Ovary (tissue), 9 donors: ENCODE results near the gene ACTL9. TPM values are rescaled to one million over a fixed set of nuclear protein-coding genes. Genes with fewer than 3 reads are reported as not detected.

ENCODE experiments used
- DNase-seq, 5 donors: peaks; one replicate each; pipeline ENCODE4 v3.0.0-alpha.2; 2019 to 2020
- H3K27ac ChIP-seq, 2 donors: fragments of 200-600 bp; one replicate each; pipeline versions ENCODE4 v1.5.1 to v1.8.0; 2019 to 2022
- H3K27me3 ChIP-seq: fragments of 200-600 bp; one replicate; pipeline ENCODE4 v1.8.0; 2022
- H3K36me3 ChIP-seq: fragments of 200-600 bp; sonication (generic); one replicate; pipeline ENCODE4 v1.5.1; 2019
- H3K4me1 ChIP-seq: one replicate; pipeline ENCODE4 v1.8.1; 2013; ENCODE audit warnings: mild to moderate bottlenecking, moderate library complexity; ENCODE audit not compliant: insufficient read depth
- H3K4me3 ChIP-seq: fragments of 200-600 bp; sonication (generic); one replicate; pipeline ENCODE4 v1.5.1; 2017
- H3K9me3 ChIP-seq, 2 donors: fragments of 200-600 bp in 1 of 2; sonication (generic) in 1 of 2; one replicate each; pipeline versions ENCODE4 v1.5.1 to v1.8.1; 2013 to 2019; ENCODE audit warnings: mild to moderate bottlenecking in 1 of 2, moderate library complexity in 1 of 2
- EP300 ChIP-seq: sonication (generic); formaldehyde crosslinking; IDR thresholded peaks from one replicate; pipeline ENCODE4 v1.6.1; 2017; ENCODE audit warnings: antibody characterized with exemption
- POLR2A ChIP-seq: fragments of 450-650 bp; IDR thresholded peaks from one replicate; pipeline ENCODE4 v1.6.1; 2017; ENCODE audit warnings: antibody characterized with exemption, mild to moderate bottlenecking, moderate library complexity
- WGBS, 3 donors: extraction: QIAGEN DNeasy Blood & Tissue Kit in 1 of 3; methylation state at CpG; one replicate each; pipeline versions ENCODE4 v1.1.5 to v1.1.7; 2013 to 2017; 5-methylcytosine and 5-hydroxymethylcytosine counted together
- intact Hi-C, 4 donors: fragments of 100-400 bp; cut with DNase I; formaldehyde crosslinking; loops; one replicate each; pipeline versions ENCODE4 v1.11.0 to v1.15.1; 2022 to 2023
- polyA plus RNA-seq, 2 donors: library from polyadenylated mRNA; stranded (reverse); fragments of 200-250 nt in 1 of 2; fragments of 350-450 nt in 1 of 2; fragmentation: Illumina TruSeq in 1 of 2; extraction: RNeasy Lipid Tissue Mini Kit (QIAGEN cat#74804) in 1 of 2; gene quantifications; one replicate each; pipeline ENCODE4 v1.2.3, GENCODE V29; 2013 to 2014
- total RNA-seq, 7 donors: library from RNA; depleted of rRNA in 2 of 7; stranded (reverse); fragments of >200 nt in 2 of 7; fragmentation: NEBNext Ultra II Directional in 3 of 7; extraction: Animal tissue kit (Norgen Biotek cat#: 25700) in 3 of 7; gene quantifications; one replicate each; pipeline versions ENCODE4 v1.1.0 to v1.2.4, GENCODE V29; 2016 to 2023
- TF ChIP-seq, protein P1 (sequence below), 3 donors: fragments of 450-650 bp in 2 of 3; fragments of 200-600 bp in 1 of 3; IDR thresholded peaks; one replicate each; pipeline versions ENCODE4 v1.5.1 to v1.8.0; 2016 to 2022; ENCODE audit warnings: antibody characterized with exemption in 3 of 3, mild to moderate bottlenecking in 1 of 3
- donor health status: DM: no; HTN: no; CAD: no; lungs with moderate emphysema.
- donor health status: DM: no; HTN: no; CAD: no.
- donor health status: Bipolar disorder and iron deficiency.
- donor health status: DM: yes; HTN: yes; CAD: no.
- donor health status: DM: no; HTN: no; CAD: no.
- donor health status: DM: yes; HTN: yes; CAD: no.

Gene ACTL9
- total and polyA plus RNA-seq, 9 donors = not detected

DNA sequence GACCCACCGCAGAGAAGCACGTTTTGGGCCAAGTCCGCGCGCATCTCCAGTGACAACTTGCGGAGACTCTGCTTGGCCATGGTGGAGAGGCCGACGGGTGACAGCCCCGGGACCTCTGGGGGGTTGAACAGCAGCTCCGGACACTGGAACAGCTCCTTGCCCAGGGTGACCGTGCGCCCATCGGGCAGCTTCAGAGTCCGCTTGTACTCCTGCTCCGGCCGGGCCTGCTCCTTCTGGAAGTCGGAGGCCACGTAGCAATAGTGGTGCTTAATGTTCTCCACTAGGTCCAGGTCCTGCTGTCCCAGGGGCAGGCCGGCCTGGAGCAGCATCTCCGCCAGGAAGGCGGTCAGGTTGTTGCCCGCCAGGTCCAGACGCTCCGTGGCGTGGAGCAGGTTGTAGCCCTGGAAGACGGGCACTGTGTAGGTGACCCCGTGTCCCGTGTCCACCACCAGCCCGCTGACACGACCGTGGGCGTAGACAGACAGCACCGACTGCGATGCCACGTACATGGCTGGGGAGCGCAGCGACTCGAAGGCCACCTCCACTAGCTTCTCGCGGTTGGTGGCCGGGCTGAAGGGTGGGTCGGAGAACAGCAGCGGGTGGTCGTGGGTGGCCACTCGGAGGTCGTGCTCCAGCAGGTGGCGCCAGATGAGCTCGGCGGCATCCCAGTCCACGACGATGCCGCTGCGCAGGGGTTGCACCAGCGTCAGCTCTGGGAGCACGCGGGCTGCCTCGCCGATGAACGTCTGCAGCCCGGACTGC lies 743 bp downstream of the ACTL9 start:
- Histone ChIP-seq H3K27me3 (no peaks in the 10 kb centered on the region), H3K27ac (no peak overlapping the region), H3K9me3 (no peaks in the 10 kb centered on the region), H3K36me3 (no peaks in the 10 kb centered on the region), H3K4me3 (no peak overlapping the region), H3K4me1 (no peaks in the 10 kb centered on the region)
- DNase-seq = no peak
- 56 to 69% (median 57%) methylated on average over 53 to 60 of the region's 60 CpGs for WGBS, 3 donors
- intact Hi-C loops = no loop called here
- TF ChIP-seq POLR2A (no peak), EP300 (no peak)
- TF ChIP-seq, protein P1, sequence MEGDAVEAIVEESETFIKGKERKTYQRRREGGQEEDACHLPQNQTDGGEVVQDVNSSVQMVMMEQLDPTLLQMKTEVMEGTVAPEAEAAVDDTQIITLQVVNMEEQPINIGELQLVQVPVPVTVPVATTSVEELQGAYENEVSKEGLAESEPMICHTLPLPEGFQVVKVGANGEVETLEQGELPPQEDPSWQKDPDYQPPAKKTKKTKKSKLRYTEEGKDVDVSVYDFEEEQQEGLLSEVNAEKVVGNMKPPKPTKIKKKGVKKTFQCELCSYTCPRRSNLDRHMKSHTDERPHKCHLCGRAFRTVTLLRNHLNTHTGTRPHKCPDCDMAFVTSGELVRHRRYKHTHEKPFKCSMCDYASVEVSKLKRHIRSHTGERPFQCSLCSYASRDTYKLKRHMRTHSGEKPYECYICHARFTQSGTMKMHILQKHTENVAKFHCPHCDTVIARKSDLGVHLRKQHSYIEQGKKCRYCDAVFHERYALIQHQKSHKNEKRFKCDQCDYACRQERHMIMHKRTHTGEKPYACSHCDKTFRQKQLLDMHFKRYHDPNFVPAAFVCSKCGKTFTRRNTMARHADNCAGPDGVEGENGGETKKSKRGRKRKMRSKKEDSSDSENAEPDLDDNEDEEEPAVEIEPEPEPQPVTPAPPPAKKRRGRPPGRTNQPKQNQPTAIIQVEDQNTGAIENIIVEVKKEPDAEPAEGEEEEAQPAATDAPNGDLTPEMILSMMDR (IDR thresholded peaks at IDR 0.05) = no peak

DNA sequence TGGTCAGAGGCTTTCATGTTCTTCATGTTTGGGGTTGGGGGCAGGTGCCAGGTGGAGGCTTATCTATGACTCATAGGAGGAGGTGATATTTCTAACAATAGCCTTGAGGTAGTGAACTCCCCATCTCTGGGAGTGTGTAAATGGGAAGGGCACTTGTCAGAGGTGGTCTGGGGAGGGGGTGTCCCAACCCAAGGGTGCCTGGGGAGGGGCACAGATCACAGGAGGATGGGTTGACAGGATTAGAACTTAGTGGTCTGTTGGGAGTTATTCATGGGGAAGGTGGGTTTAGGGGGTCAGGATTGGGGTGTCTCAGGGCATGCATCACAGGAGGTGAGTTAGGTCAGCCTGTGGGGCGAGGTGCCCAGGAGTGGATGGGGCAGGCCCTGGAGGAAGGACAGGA lies 1.6 kb downstream of the ACTL9 start:
- DNase-seq = no peak
- H3K9me3 ChIP-seq = no peaks in the 10 kb centered on the region
- intact Hi-C loops = no loop called here
- 44 to 56% (median 53%) methylated on average over 1 of the region's 1 CpG for whole genome bisulfite sequencing, 3 donors
- no peaks in the 10 kb centered on the region for H3K27me3 ChIP-seq
- no peak for TF ChIP-seq POLR2A
- TF ChIP-seq EP300 = no peak
- no peak overlapping the region for H3K4me3 ChIP-seq
- no peaks in the 10 kb centered on the region for H3K4me1 ChIP-seq
- no peaks in the 10 kb centered on the region for H3K36me3 ChIP-seq
- no peak overlapping the region for H3K27ac ChIP-seq

DNA sequence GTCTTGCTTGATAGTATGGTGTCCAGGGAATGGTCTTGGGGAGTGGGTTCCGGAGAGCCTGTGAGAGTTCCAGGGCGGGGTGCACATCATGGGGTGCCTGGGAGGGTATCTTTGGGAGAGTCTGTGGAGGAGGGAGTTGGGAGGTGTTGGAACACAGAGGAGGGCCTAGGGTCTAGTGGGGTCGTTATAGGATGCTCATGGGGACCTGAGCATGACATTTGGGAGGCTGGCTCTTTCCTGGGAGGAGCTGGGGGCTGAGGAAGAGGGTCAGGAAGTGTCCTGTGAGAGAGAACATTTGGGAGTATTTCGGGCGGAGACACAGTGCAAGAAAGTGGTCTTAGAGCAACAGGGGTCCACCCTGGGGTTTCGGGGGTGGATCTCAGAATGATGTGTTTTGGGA lies 2.7 kb downstream of the ACTL9 start:
- Histone ChIP-seq H3K36me3 (no peaks in the 10 kb centered on the region), H3K4me1 (no peaks in the 10 kb centered on the region), H3K27ac (no peak overlapping the region), H3K27me3 (no peaks in the 10 kb centered on the region), H3K4me3 (no peak overlapping the region), H3K9me3 (no peaks in the 10 kb centered on the region)
- intact Hi-C loops = no loop called here
- DNase-seq = no peak
- TF ChIP-seq EP300 (no peak), POLR2A (no peak)
- TF ChIP-seq, protein P1 (IDR thresholded peaks at IDR 0.05) = no peak
- 68 to 70% (median 69%) methylated on average over 6 of the region's 6 CpGs for WGBS, 3 donors

DNA sequence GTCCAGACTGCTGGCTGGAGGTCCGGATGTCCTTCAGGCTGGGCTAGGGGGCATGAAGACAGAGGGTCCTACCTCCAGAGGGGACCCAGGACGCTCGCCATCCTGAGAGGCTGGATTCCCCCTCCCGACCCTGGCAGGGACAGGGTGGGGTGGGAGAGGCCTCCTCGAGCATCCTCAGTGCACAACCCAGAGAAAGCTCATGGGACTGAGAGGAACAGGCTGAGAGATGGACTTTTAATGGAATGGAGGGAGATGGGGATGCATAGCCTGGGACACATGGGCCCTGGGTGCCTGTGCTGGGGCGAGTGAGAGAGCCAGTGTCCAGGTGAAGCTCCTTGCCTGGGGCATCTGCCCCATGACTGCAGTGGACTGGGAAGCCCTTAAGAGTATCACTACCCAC lies 3.1 kb downstream of the ACTL9 start:
- Histone ChIP-seq H3K9me3 (no peaks in the 10 kb centered on the region), H3K4me3 (no peak overlapping the region), H3K4me1 (no peaks in the 10 kb centered on the region), H3K36me3 (no peaks in the 10 kb centered on the region), H3K27me3 (no peaks in the 10 kb centered on the region), H3K27ac (no peak overlapping the region)
- intact Hi-C loops = no loop called here
- no peak for DNase-seq
- WGBS, 3 donors = 49 to 71% (median 51%) methylated on average over 6 of the region's 6 CpGs
- TF ChIP-seq, protein P1 (IDR thresholded peaks at IDR 0.05) = no peak
- TF ChIP-seq EP300 (no peak), POLR2A (no peak)

DNA sequence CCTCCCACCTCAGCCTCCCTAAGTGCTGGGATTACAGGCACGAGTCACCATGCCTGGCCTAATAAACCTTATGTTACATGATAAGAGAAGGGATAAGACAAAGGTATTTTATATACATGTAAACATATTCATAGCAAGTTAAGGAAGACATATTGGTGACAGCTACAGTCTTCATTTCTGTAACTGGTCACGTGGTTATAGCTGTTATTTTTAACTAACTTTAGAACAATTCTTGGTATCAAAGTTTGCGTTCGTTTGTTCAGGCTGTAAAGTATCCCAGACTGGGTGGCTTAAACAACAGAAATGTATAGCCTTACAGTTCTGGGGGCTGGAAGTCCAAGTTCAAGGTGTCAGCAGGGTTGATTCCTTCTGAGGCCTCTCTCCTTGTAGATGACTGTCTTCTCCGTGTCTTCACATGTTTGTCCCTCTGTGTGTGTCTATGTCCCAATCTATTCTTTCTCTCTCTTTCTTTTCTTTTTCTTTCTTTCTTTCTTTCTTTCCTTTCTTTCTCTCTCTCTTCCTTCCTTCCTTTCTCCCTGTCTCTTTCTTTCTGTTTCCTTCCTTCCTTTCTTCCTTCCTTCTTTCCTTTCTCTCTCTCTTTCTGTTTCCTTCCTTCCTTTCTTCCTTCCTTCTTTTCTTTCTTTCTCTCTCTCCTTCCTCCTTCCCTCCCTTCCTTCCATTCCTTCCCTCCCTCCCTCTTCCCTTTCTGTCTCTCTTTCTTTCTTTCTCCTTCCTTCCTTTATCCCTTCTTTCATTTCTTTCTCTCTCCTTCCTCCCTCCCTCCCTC lies 7.6 kb downstream of the ACTL9 start:
- TF ChIP-seq, protein P1 (IDR thresholded peaks at IDR 0.05) = no peak
- TF ChIP-seq EP300 (no peak), POLR2A (no peak)
- Histone ChIP-seq H3K27me3 (no peaks in the 10 kb centered on the region), H3K4me1 (no peaks in the 10 kb centered on the region), H3K36me3 (no peaks in the 10 kb centered on the region), H3K9me3 (no peaks in the 10 kb centered on the region), H3K27ac (no peak overlapping the region), H3K4me3 (no peak overlapping the region)
- no peak for DNase-seq
- whole genome bisulfite sequencing, 3 donors = 32 to 44% (median 34%) methylated on average over 5 of the region's 5 CpGs
- intact Hi-C loops = no loop called here
